ENCODE measurements around the gene CETP.

DNA sequence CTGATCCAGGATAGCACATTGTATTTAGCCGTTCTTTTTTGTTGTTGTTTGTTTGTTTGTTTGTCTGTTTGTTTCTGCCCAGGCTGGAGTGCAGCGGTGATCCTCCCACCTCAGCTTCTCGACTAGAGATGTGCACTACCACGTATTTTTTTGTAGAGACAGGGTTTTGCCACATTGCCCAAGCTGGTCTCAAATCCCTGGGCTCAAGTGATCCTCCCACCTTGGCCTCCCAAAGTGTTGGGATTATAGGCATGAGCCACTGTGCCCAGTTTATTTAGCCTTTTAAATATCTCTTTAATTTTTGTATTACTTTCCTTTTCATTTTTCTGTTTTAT, 18.4 kb downstream of the CETP start:
- TF ChIP-seq POLR2A (IDR thresholded peaks at IDR 0.05) (no peak), CTCF (IDR thresholded peaks at IDR 0.05 in 4 of 5, conservative IDR thresholded peaks at IDR 0.05 in 1 of 5) (no peak)
